Esophagus squamous epithelium (tissue), 5 donors: ENCODE data around the gene NFKBIZ. TPM values are rescaled to one million over a fixed set of nuclear protein-coding genes. Genes with fewer than 3 reads are reported as not detected.
A peak's percentile ranks its signal among the peaks of the same experiment; 100 is the strongest.

Experiments used
- DNase-seq: peaks from one replicate; lab custom pipeline; 2025; lab: John Stamatoyannopoulos, UW
- H3K27ac ChIP-seq, 4 donors: fragments of 200-600 bp; sonication (generic); one replicate each; pipeline ENCODE4 v1.5.1; 2016 to 2019; ENCODE audit warnings: mild to moderate bottlenecking in 1 of 4
- H3K27me3 ChIP-seq, 4 donors: fragments of 200-600 bp; sonication (generic); 1 replicate in 3 of 4; 2 replicates in 1 of 4; pipeline versions ENCODE4 v1.5.1 to v1.6.0; 2017 to 2021; ENCODE audit warnings: antibody characterized with exemption in 1 of 4
- H3K36me3 ChIP-seq, 3 donors: fragments of 200-600 bp; sonication (generic); one replicate each; pipeline ENCODE4 v1.5.1; 2016 to 2019
- H3K4me1 ChIP-seq, 3 donors: fragments of 200-600 bp; sonication (generic); one replicate each; pipeline ENCODE4 v1.5.1; 2017 to 2019
- H3K4me3 ChIP-seq, 4 donors: fragments of 200-600 bp; sonication (generic); 1 replicate in 3 of 4; 2 replicates in 1 of 4; pipeline ENCODE4 v1.5.1; 2016 to 2019; ENCODE audit warnings: mild to moderate bottlenecking in 2 of 4, moderate library complexity in 1 of 4
- H3K9me3 ChIP-seq, 3 donors: fragments of 200-600 bp; sonication (generic); one replicate each; pipeline ENCODE4 v1.5.1; 2016 to 2019
- POLR2A ChIP-seq, 4 donors: fragments of 450-650 bp; IDR thresholded peaks; one replicate each; pipeline ENCODE4 v1.6.1; 2017; ENCODE audit warnings: antibody characterized with exemption in 4 of 4, mild to moderate bottlenecking in 4 of 4, moderate library complexity in 3 of 4
- WGBS, 2 donors: methylation state at CpG; one replicate each; pipeline ENCODE4 v1.1.5; 2018; 5-methylcytosine and 5-hydroxymethylcytosine counted together
- intact Hi-C: fragments of 100-400 bp; cut with DNase I; formaldehyde crosslinking; loops from one replicate; pipeline ENCODE4 v1.15.0; 2022
- total RNA-seq, 4 donors: library from RNA; depleted of rRNA; stranded (reverse); fragments of >200 nt; gene quantifications; one replicate each; pipeline ENCODE4 v1.1.0, GENCODE V29; 2016
- TF ChIP-seq, protein P1 (sequence below), 6 experiments: fragments of 450-650 bp in 4 of 6; fragments of 200-600 bp in 2 of 6; sonication (generic) in 2 of 6; IDR thresholded peaks; one replicate each; pipeline ENCODE4 v1.5.1; 2016 to 2019; ENCODE audit warnings: antibody characterized with exemption in 6 of 6, mild to moderate bottlenecking in 4 of 6, moderate library complexity in 4 of 6
- donor health status: DM: yes; HTN: yes; CAD: no.

The NFKBIZ gene
- total RNA-seq, 4 donors from 2014 or later = 19.2 to 108 (median 35.4) TPM

DNA sequence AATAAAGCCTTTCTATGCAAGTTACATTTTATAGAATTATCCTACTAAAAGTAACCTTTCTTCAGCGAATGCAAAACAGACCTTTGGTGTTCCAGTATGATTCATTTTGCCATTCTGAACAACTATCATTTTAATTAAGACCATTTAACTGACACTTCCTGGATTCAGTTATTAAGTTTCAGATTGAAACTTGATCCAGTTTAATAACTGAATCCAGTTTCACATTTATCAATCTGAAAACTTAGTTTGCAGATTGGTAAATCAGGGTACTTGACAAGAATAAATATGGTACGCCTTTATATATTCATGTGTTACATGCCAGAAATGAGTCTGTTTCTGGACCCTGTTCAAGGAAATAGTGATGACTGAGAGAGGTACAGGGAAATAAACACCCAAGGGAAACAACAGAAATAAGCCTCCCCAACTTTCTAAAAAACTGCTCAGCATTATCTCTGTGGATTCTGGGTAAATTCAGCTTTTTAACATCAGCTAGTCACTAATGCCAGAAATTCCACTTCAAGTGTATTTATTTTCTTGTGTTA lies 23.3 kb upstream of the NFKBIZ start:
- Histone ChIP-seq H3K27me3 (no peaks in the 10 kb centered on the region), H3K4me1 (peaks cover 21 to 42% (median 27%) of the 10 kb centered on the region in 3 donors), H3K36me3 (peaks cover 0 to 7% (median 0%) of the 10 kb centered on the region in 3 donors), H3K9me3 (no peaks in the 10 kb centered on the region), H3K4me3 (no peak overlapping the region), H3K27ac (peak overlapping the region; percentile 72 to 96 (median 91))
- intact Hi-C loops = no loop called here
- WGBS, 2 donors = 15 to 39% methylated on average over 2 of the region's 2 CpGs
- TF ChIP-seq POLR2A (IDR thresholded peaks at IDR 0.05) = no peak
- TF ChIP-seq, protein P1, sequence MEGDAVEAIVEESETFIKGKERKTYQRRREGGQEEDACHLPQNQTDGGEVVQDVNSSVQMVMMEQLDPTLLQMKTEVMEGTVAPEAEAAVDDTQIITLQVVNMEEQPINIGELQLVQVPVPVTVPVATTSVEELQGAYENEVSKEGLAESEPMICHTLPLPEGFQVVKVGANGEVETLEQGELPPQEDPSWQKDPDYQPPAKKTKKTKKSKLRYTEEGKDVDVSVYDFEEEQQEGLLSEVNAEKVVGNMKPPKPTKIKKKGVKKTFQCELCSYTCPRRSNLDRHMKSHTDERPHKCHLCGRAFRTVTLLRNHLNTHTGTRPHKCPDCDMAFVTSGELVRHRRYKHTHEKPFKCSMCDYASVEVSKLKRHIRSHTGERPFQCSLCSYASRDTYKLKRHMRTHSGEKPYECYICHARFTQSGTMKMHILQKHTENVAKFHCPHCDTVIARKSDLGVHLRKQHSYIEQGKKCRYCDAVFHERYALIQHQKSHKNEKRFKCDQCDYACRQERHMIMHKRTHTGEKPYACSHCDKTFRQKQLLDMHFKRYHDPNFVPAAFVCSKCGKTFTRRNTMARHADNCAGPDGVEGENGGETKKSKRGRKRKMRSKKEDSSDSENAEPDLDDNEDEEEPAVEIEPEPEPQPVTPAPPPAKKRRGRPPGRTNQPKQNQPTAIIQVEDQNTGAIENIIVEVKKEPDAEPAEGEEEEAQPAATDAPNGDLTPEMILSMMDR (IDR thresholded peaks at IDR 0.05) = no peak
- DNase-seq = no peak

DNA sequence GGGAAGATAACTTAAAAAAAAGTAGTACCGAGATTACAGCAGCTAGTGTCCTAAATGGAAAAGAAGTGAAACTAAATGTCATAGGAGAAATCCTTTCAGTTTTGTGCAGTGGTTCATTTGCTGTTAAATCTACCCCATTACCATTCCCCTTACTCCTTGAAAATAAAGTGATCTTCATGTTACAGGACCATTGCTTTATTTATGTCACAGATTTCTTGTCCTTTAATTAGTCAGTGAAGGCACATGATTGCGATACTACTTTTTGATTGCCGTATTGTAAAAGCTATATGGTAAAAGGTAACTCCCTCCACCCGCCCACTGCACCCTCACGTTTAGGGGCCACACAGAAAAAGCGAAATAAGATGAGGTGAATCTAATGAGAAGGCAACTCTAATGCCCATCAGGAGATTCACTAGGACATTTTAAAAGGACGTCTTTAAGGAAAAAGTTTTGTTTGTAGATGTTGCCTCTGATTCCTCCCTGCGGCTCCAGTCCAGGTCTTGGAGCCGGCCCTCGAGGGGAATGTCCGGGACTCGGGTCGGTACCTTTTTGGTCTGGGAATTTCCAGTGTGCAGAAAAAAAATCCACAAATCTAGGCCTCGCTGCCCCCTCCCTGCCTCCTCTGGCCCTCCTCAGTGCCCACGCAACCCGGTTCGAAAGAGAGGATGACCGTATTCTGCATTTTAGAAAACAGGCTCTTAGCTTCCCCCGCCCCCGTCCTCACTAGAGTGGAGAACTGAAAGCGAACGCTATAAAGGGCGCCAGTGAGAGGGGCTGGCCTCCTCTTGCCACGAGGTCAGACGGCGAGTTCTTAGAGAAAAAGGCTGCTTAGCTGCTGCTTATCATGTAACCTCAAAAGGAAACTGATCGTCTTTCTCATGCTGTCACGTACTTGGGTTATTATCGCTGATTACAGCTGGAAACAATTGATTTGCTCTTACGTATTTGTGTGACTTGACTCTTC lies 21.8 kb upstream of the NFKBIZ start:
- Histone ChIP-seq H3K36me3 (no peaks in the 10 kb centered on the region), H3K9me3 (no peaks in the 10 kb centered on the region), H3K4me3 (peak overlapping the region; percentile 47 to 77 (median 66)), H3K27me3 (no peaks in the 10 kb centered on the region), H3K27ac (peak overlapping the region; percentile 89 to 96 (median 93)), H3K4me1 (peaks cover 21 to 42% (median 27%) of the 10 kb centered on the region in 3 donors)
- intact Hi-C loops = no loop called here
- peak in 3 of 4 donors; percentile 41 to 71 (median 63) for TF ChIP-seq POLR2A (IDR thresholded peaks at IDR 0.05)
- TF ChIP-seq, protein P1 (IDR thresholded peaks at IDR 0.05) = no peak
- DNase-seq = peak; percentile 36
- 0% methylated on average over 23 to 26 of the region's 30 CpGs for WGBS, 2 donors

DNA sequence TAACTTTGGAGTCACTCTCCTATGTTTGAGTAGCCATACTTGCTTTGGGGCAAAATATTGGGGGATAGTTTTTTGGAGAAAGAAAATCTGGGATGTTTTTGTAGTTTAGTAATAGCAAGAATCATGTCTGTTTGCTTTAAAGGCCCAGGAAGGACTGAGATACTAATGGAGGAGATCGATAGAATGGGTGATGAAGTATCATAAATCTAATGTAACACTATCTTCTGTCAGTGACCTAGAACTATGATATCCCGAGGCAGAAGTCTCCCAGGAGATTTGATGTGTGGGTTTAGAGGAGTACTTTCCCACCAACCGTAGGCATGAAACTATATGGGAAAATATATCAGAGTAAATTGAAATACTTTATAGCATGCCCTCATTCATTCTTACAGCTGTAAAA lies 21.0 kb upstream of the NFKBIZ start:
- WGBS, 2 donors = 6% methylated on average over 3 of the region's 3 CpGs
- Histone ChIP-seq H3K27ac (peak overlapping the region; percentile 88 to 96 (median 91)), H3K4me3 (peak overlapping the region; percentile 47 to 77 (median 66)), H3K9me3 (no peaks in the 10 kb centered on the region), H3K27me3 (no peaks in the 10 kb centered on the region), H3K36me3 (no peaks in the 10 kb centered on the region), H3K4me1 (peaks cover 21 to 42% (median 27%) of the 10 kb centered on the region in 3 donors)
- DNase-seq = no peak
- intact Hi-C loops = no loop called here
- TF ChIP-seq, protein P1 (IDR thresholded peaks at IDR 0.05) = no peak
- TF ChIP-seq POLR2A (IDR thresholded peaks at IDR 0.05) = no peak

DNA sequence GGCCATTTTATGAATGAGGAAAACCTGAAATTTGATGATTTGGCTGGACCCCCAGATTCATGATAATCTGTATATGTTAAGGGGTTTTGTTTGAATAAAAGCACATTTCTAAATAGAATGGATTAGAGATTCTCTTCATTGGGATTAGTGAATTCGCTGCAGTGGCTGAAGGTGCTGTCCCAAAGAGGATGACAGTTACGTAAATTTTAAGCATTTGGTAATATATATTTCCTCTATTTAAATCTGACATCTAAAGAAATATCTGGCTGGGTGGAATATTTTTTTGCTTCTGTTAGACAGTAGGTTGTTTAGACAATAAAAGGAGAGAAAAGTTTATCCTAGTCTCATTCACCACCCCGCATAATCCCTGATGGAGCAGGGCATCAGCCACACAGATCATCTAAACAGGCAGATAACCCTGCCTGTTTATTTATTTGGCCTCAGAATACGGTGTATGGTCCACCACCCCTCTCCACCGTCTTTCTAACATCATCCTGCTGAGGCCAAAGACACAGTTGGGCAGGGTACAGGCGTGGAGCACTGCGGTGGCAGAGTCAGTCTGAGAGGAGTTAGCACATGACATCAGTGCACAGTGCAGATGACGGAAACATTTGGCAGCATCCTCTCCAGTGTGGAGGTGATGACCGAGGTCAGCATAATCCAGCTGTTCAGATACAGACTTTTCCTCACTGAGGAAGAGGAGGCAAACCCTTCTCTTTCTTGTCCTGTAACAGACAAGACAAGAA lies 20.4 kb upstream of the NFKBIZ start:
- Histone ChIP-seq H3K9me3 (no peaks in the 10 kb centered on the region), H3K4me1 (peaks cover 21 to 47% (median 27%) of the 10 kb centered on the region in 3 donors), H3K4me3 (peak overlapping the region in 3 of 4 donors; percentile 4 to 72 (median 60)), H3K36me3 (no peaks in the 10 kb centered on the region), H3K27ac (peak overlapping the region; percentile 88 to 96 (median 91)), H3K27me3 (no peaks in the 10 kb centered on the region)
- TF ChIP-seq, protein P1 (IDR thresholded peaks at IDR 0.05) = no peak
- peak in 1 of 4 donors; percentile 57 for TF ChIP-seq POLR2A (IDR thresholded peaks at IDR 0.05)
- DNase-seq = no peak
- intact Hi-C loops = no loop called here
- WGBS, 2 donors = 8 to 11% methylated on average over 9 of the region's 9 CpGs
